ENCODE results near the gene MAP1LC3A. TPM values are rescaled to one million over a fixed set of nuclear protein-coding genes. Genes with fewer than 3 reads are reported as not detected.

Gene MAP1LC3A
- total and polyA plus RNA-seq, 2 experiments from 2014 or later = 80.3 to 83.1 TPM

DNA sequence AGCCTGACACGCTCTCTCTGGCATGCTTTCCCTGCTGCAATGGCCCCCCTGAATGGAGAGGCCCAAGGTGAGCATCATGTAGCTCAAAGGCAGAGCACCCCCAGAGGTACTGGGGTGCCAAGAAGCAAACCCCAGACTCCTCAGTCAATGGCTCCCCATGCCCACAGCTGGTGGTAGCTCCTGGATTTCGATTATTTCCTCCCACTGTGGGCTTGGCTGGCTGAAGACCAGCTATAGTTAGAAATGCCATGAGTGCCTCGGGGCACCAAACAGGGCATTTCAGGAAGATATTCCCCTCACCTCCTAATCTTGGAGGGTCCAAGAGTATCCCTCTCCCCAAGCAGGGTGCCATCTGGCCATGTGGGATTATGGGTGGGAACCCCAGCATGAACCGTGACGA, 16.8 kb downstream of the MAP1LC3A start:
- in situ Hi-C loops (cut with MboI) = no loop called here
- Histone ChIP-seq H3F3A (ENCODE audit: insufficient read depth) (peaks cover 21% of the 10 kb centered on the region), H3K4me1 (ENCODE audit: insufficient read depth) (peaks cover 27% of the 10 kb centered on the region), H4K20me1 (ENCODE audit: insufficient read depth) (no peaks in the 10 kb centered on the region), H3K27ac (no peak overlapping the region), H3K27me3 (replicated peaks; ENCODE audit: insufficient read depth) (no peaks in the 10 kb centered on the region), H3K36me3 (ENCODE audit: low read depth) (no peaks in the 10 kb centered on the region), H3K4me2 (ENCODE audit: unreplicated experiment) (no peak overlapping the region), H3K9me2 (ENCODE audit: insufficient read depth) (no peaks in the 10 kb centered on the region), H3K79me2 (ENCODE audit: insufficient read depth) (no peaks in the 10 kb centered on the region), H2AFZ (no peak overlapping the region), H3K9ac (no peak overlapping the region), H3K4me3 (no peak overlapping the region), H3K9me3 (ENCODE audit: low read depth) (no peaks in the 10 kb centered on the region)
- DNase-seq = no peak
- WGBS, 2 experiments (ENCODE audit: low coverage in 1 of 2, low lambda C conversion rate in 2 of 2, missing lambda C conversion rate in 2 of 2) = 85 to 86% methylated on average over 5 of the region's 5 CpGs
- no peak for TF ChIP-seq EZH2 (IDR thresholded peaks at IDR 0.05; ENCODE audit: insufficient read depth, poor library complexity, severe bottlenecking)
- TF ChIP-seq EZH2phosphoT487 (IDR thresholded peaks at IDR 0.05; ENCODE audit: insufficient read depth, low read depth) = no peak

- no peak overlapping the region for H2AFZ ChIP-seq
- H3F3A ChIP-seq (ENCODE audit: insufficient read depth) = peaks cover 17% of the 10 kb centered on the region
- H3K36me3 ChIP-seq (ENCODE audit: low read depth) = no peaks in the 10 kb centered on the region
- TF ChIP-seq EZH2 (IDR thresholded peaks at IDR 0.05; ENCODE audit: insufficient read depth, poor library complexity, severe bottlenecking) (no peak), EZH2phosphoT487 (IDR thresholded peaks at IDR 0.05; ENCODE audit: insufficient read depth, low read depth) (no peak)
- no peak overlapping the region for H3K4me2 ChIP-seq (ENCODE audit: unreplicated experiment)
- DNase-seq = no peak
- no peaks in the 10 kb centered on the region for H3K9me2 ChIP-seq (ENCODE audit: insufficient read depth)
- in situ Hi-C loops (cut with MboI) = no loop called here
- no peaks in the 10 kb centered on the region for H3K79me2 ChIP-seq (ENCODE audit: insufficient read depth)
- H3K4me1 ChIP-seq (ENCODE audit: insufficient read depth) = peaks cover 24% of the 10 kb centered on the region
- no peaks in the 10 kb centered on the region for H3K27me3 ChIP-seq (replicated peaks; ENCODE audit: insufficient read depth)
- 96 to 98% methylated on average over 4 of the region's 4 CpGs for WGBS, 2 experiments (ENCODE audit: low coverage in 1 of 2, low lambda C conversion rate in 2 of 2, missing lambda C conversion rate in 2 of 2)
- no peak overlapping the region for H3K27ac ChIP-seq
- H3K9ac ChIP-seq = no peak overlapping the region
- no peaks in the 10 kb centered on the region for H3K9me3 ChIP-seq (ENCODE audit: low read depth)
- no peaks in the 10 kb centered on the region for H4K20me1 ChIP-seq (ENCODE audit: insufficient read depth)
- H3K4me3 ChIP-seq = no peak overlapping the region
Measured at GRCh38 chr20:34575756-34576155, 17.2 kb downstream of the MAP1LC3A start.

- TF ChIP-seq EZH2 (IDR thresholded peaks at IDR 0.05; ENCODE audit: insufficient read depth, poor library complexity, severe bottlenecking) = no peak
- TF ChIP-seq EZH2phosphoT487 (IDR thresholded peaks at IDR 0.05; ENCODE audit: insufficient read depth, low read depth) = no peak
- no peaks in the 10 kb centered on the region for H3K9me2 ChIP-seq (ENCODE audit: insufficient read depth)
- no peaks in the 10 kb centered on the region for H3K36me3 ChIP-seq (ENCODE audit: low read depth)
- H3K9ac ChIP-seq = no peak overlapping the region
- H3K9me3 ChIP-seq (ENCODE audit: low read depth) = no peaks in the 10 kb centered on the region
- no peak for DNase-seq
- 91% methylated on average over 4 of the region's 4 CpGs for WGBS, 2 experiments (ENCODE audit: low coverage in 1 of 2, low lambda C conversion rate in 2 of 2, missing lambda C conversion rate in 2 of 2)
- no peak overlapping the region for H3K4me2 ChIP-seq (ENCODE audit: unreplicated experiment)
- no peak overlapping the region for H3K4me3 ChIP-seq
- peaks cover 7% of the 10 kb centered on the region for H3F3A ChIP-seq (ENCODE audit: insufficient read depth)
- no peak overlapping the region for H3K27ac ChIP-seq
- in situ Hi-C loops (cut with MboI) = no loop called here
- no peaks in the 10 kb centered on the region for H3K79me2 ChIP-seq (ENCODE audit: insufficient read depth)
- no peaks in the 10 kb centered on the region for H4K20me1 ChIP-seq (ENCODE audit: insufficient read depth)
- peaks cover 27% of the 10 kb centered on the region for H3K4me1 ChIP-seq (ENCODE audit: insufficient read depth)
- H2AFZ ChIP-seq = no peak overlapping the region
- no peaks in the 10 kb centered on the region for H3K27me3 ChIP-seq (replicated peaks; ENCODE audit: insufficient read depth)
Measured at GRCh38 chr20:34577061-34577460, 18.5 kb downstream of the MAP1LC3A start.

DNA sequence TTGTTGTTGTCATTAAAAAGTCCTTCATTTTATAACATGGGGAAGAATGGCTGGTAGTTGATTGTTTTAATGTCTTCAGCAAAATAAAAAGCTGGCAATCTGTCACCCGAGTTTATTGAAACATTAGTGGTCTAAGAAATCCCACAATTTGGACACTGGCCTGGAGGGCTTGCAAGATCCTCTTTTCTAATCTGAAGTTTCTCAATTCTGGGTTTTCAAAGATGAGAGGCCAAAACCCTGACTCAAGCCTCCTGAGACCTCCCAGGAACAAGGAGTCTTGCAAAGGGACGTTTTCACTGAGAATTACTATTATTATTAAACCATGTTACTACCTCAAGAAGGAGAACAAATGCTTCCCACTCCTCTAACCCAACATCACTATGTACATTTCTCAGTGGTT, 19.5 kb downstream of the MAP1LC3A start:
- no peak overlapping the region for H2AFZ ChIP-seq
- H3K9me2 ChIP-seq (ENCODE audit: insufficient read depth) = no peaks in the 10 kb centered on the region
- in situ Hi-C loops (cut with MboI) = no loop called here
- DNase-seq = peak; percentile 39
- H3K9me3 ChIP-seq (ENCODE audit: low read depth) = no peaks in the 10 kb centered on the region
- no peak overlapping the region for H3K27ac ChIP-seq
- peaks cover 34% of the 10 kb centered on the region for H3K4me1 ChIP-seq (ENCODE audit: insufficient read depth)
- H3K36me3 ChIP-seq (ENCODE audit: low read depth) = no peaks in the 10 kb centered on the region
- no peaks in the 10 kb centered on the region for H3K27me3 ChIP-seq (replicated peaks; ENCODE audit: insufficient read depth)
- H3K4me2 ChIP-seq (ENCODE audit: unreplicated experiment) = no peak overlapping the region
- TF ChIP-seq EZH2phosphoT487 (IDR thresholded peaks at IDR 0.05; ENCODE audit: insufficient read depth, low read depth) (no peak), EZH2 (IDR thresholded peaks at IDR 0.05; ENCODE audit: insufficient read depth, poor library complexity, severe bottlenecking) (no peak)
- 44 to 52% methylated on average over 2 of the region's 2 CpGs for WGBS, 2 experiments (ENCODE audit: low coverage in 1 of 2, low lambda C conversion rate in 2 of 2, missing lambda C conversion rate in 2 of 2)
- H4K20me1 ChIP-seq (ENCODE audit: insufficient read depth) = no peaks in the 10 kb centered on the region
- peaks cover 7% of the 10 kb centered on the region for H3F3A ChIP-seq (ENCODE audit: insufficient read depth)
- no peaks in the 10 kb centered on the region for H3K79me2 ChIP-seq (ENCODE audit: insufficient read depth)
- no peak overlapping the region for H3K9ac ChIP-seq
- no peak overlapping the region for H3K4me3 ChIP-seq

- no peak for DNase-seq
- Histone ChIP-seq H3K27me3 (replicated peaks; ENCODE audit: insufficient read depth) (no peaks in the 10 kb centered on the region), H3K4me1 (ENCODE audit: insufficient read depth) (peaks cover 39% of the 10 kb centered on the region), H3K4me2 (ENCODE audit: unreplicated experiment) (no peak overlapping the region), H3K4me3 (no peak overlapping the region), H4K20me1 (ENCODE audit: insufficient read depth) (no peaks in the 10 kb centered on the region), H3K9me3 (ENCODE audit: low read depth) (no peaks in the 10 kb centered on the region), H3F3A (ENCODE audit: insufficient read depth) (peaks cover 7% of the 10 kb centered on the region), H3K79me2 (ENCODE audit: insufficient read depth) (no peaks in the 10 kb centered on the region), H3K9ac (no peak overlapping the region), H3K27ac (no peak overlapping the region), H3K36me3 (ENCODE audit: low read depth) (no peaks in the 10 kb centered on the region), H2AFZ (no peak overlapping the region), H3K9me2 (ENCODE audit: insufficient read depth) (no peaks in the 10 kb centered on the region)
- in situ Hi-C loops (cut with MboI) = no loop called here
- 70 to 73% methylated on average over 6 of the region's 6 CpGs for WGBS, 2 experiments (ENCODE audit: low coverage in 1 of 2, low lambda C conversion rate in 2 of 2, missing lambda C conversion rate in 2 of 2)
- TF ChIP-seq EZH2 (IDR thresholded peaks at IDR 0.05; ENCODE audit: insufficient read depth, poor library complexity, severe bottlenecking) (no peak), EZH2phosphoT487 (IDR thresholded peaks at IDR 0.05; ENCODE audit: insufficient read depth, low read depth) (no peak)
Measured at GRCh38 chr20:34578521-34578920, 20.0 kb downstream of the MAP1LC3A start.

All from GM23248 (cell line).